Measurements from ENCODE around the gene HOXA7. TPM values are rescaled to one million over a fixed set of nuclear protein-coding genes. Genes with fewer than 3 reads are reported as not detected.

The HOXA7 gene
- total and polyA plus RNA-seq, 5 donors from 2014 or later: not detected

DNA sequence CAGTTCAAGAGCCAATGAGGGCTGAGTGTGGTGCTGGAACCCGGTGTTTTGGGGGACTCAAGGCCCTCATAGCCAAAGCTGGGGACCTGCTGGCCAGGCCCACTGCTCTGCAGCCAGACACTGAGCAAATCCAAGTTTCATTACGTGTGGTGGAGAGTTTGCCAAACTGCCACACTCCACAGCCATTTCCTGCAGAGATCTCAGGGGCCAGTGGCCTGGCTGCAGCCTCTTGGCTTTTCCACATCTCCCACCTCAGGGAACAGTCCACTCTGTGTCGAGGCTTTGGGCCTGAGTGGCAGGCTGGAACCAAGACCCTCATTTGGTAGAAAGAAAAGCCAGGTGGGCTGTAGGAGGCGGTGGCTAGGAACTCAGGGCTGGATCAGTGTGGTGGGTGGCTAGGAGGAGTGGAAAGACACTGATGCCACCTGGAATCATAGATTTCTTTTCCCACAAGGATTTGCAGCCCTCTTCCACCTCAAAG lies 25.4 kb upstream of the HOXA7 start:
- Histone ChIP-seq H3K9me3 (ENCODE audit: control insufficient read depth in 2 of 2, low read length in 2 of 2) (peaks cover 0 to 7% of the 10 kb centered on the region in 2 experiments), H3K27ac (ENCODE audit: insufficient read depth, low read length, poor library complexity, severe bottlenecking) (no peak overlapping the region), H3K4me3 (ENCODE audit: low read depth, low read length) (no peak overlapping the region), H3K36me3 (ENCODE audit: control insufficient read depth, insufficient read depth, low read length) (no peaks in the 10 kb centered on the region), H3K4me1 (ENCODE audit: control insufficient read depth, insufficient read depth, low read length, poor library complexity, severe bottlenecking) (peaks cover 37% of the 10 kb centered on the region), H3K27me3 (ENCODE audit: control insufficient read depth, insufficient read depth, low read length) (peaks cover 42% of the 10 kb centered on the region)
- Mint-ChIP-seq H3K27ac (no peak overlapping the region), H3K36me3 (no peaks in the 10 kb centered on the region), H3K4me1 (peaks cover 8 to 42% (median 30%) of the 10 kb centered on the region in 4 donors), H3K4me3 (peak overlapping the region in 1 of 4 donors; percentile 71), H3K27me3 (peaks cover 92% of the 10 kb centered on the region), H3K9me3 (peaks cover 0 to 12% (median 0%) of the 10 kb centered on the region in 7 donors)
- DNase-seq (no peak), ATAC-seq (ENCODE audit: low read depth in 2 of 2) (no peak)

DNA sequence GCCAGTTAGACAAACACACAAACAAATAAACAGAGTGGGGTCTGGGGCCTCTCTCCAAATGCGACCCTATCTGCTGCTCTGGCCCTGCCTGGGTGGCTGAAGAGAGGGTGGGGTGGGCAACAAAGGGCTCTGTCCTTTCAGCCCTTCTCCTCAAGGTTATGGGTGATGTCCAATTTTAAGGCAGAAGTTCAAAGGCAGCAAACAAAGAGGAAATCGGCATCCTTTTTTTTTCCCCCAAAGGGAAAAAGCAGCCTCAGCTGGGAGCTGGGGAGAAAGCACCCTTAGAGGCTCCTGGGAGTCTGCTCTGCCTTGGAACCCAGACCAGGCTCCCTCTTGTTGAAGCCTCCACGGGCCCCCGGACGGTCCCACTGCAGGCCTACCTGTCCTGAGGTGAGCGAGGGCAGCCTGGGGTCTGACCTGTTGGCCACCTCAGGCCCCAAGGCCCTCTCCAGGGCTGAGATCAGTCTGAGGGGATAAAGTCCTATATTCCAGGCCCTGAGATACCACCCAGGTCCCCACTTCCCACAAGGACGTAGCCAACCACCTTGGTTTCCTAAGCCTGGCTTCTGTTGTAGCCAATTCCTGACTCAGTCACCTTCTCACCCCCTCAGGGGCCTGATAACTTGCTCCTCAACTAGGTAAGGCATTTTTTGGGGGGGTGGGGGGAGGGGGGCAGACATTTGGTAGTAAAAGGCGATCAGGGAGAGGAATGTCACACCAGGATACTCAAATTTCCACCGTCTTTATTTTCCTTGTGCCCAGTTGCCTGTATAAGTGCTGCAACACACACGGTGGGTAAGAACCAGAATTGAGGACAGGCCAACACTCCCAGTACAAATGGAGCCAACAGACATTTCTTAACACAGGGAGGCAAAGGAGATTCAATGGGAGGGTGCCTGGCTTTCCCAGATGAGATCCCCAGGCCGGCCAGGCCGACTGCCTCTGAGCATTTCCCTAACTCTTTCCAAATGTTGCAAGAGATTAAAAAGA lies 24.3 kb upstream of the HOXA7 start:
- H3K9me3 ChIP-seq (ENCODE audit: control insufficient read depth in 2 of 2, low read length in 2 of 2): peaks cover 0 to 4% of the 10 kb centered on the region in 2 experiments
- H3K4me3 ChIP-seq (ENCODE audit: low read depth, low read length): no peak overlapping the region
- Mint-ChIP-seq H3K4me1 (peaks cover 5 to 32% (median 22%) of the 10 kb centered on the region in 4 donors), H3K4me3 (peak overlapping the region in 2 of 4 donors; percentile 56 to 71), H3K27ac (no peak overlapping the region), H3K9me3 (peaks cover 0 to 6% (median 0%) of the 10 kb centered on the region in 7 donors), H3K36me3 (no peaks in the 10 kb centered on the region), H3K27me3 (peaks cover 86% of the 10 kb centered on the region)
- H3K27me3 ChIP-seq (ENCODE audit: control insufficient read depth, insufficient read depth, low read length): peaks cover 33% of the 10 kb centered on the region
- ATAC-seq (ENCODE audit: low read depth in 2 of 2) (no peak), DNase-seq (no peak)
- H3K27ac ChIP-seq (ENCODE audit: insufficient read depth, low read length, poor library complexity, severe bottlenecking): no peak overlapping the region
- peaks cover 31% of the 10 kb centered on the region for H3K4me1 ChIP-seq (ENCODE audit: control insufficient read depth, insufficient read depth, low read length, poor library complexity, severe bottlenecking)
- H3K36me3 ChIP-seq (ENCODE audit: control insufficient read depth, insufficient read depth, low read length): no peaks in the 10 kb centered on the region

GRCh38 chr7:27179503-27180430 lies 23.3 kb upstream of the HOXA7 start:
- Mint-ChIP-seq H3K4me1 (peaks cover 0 to 25% (median 13%) of the 10 kb centered on the region in 4 donors), H3K27me3 (peaks cover 86% of the 10 kb centered on the region), H3K4me3 (peak overlapping the region; percentile 43 to 78 (median 62)), H3K36me3 (no peaks in the 10 kb centered on the region), H3K27ac (peak overlapping the region in 1 of 3 donors; percentile 63), H3K9me3 (peaks cover 0 to 3% (median 0%) of the 10 kb centered on the region in 7 donors)
- Histone ChIP-seq H3K9me3 (ENCODE audit: control insufficient read depth in 2 of 2, low read length in 2 of 2) (no peaks in the 10 kb centered on the region), H3K36me3 (ENCODE audit: control insufficient read depth, insufficient read depth, low read length) (no peaks in the 10 kb centered on the region), H3K27me3 (ENCODE audit: control insufficient read depth, insufficient read depth, low read length) (peaks cover 32% of the 10 kb centered on the region), H3K4me1 (ENCODE audit: control insufficient read depth, insufficient read depth, low read length, poor library complexity, severe bottlenecking) (peaks cover 21% of the 10 kb centered on the region), H3K27ac (ENCODE audit: insufficient read depth, low read length, poor library complexity, severe bottlenecking) (no peak overlapping the region), H3K4me3 (ENCODE audit: low read depth, low read length) (no peak overlapping the region)
- peak; percentile 38 to 72 for ATAC-seq (ENCODE audit: low read depth in 2 of 2)
- DNase-seq: peak in 2 of 3 donors; percentile 33 to 68

DNA sequence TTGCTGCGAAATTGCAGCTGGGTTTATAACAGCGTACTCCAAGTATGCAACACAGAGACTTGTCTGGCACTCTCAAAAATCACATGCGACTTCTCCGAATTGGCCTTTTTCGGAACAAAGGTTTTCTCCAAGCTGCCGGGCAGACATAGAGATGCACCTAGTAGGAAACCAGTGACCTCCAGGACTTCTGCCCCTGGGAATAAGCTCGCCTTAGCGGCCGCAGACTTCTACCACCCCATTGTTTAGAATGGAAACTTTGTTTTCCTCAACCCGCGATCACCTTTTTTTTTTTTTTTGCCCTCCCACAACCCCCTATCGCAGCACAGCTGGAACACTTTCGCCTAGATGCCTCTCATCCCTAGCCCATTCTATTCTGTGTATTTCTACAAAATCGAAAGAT lies 22.6 kb upstream of the HOXA7 start:
- Mint-ChIP-seq H3K27ac (peak overlapping the region in 1 of 3 donors; percentile 63), H3K4me3 (peak overlapping the region in 1 of 4 donors; percentile 71), H3K27me3 (peaks cover 86% of the 10 kb centered on the region), H3K4me1 (peaks cover 0 to 25% (median 9%) of the 10 kb centered on the region in 4 donors), H3K9me3 (peaks cover 0 to 3% (median 0%) of the 10 kb centered on the region in 7 donors), H3K36me3 (no peaks in the 10 kb centered on the region)
- Histone ChIP-seq H3K27me3 (ENCODE audit: control insufficient read depth, insufficient read depth, low read length) (peaks cover 33% of the 10 kb centered on the region), H3K27ac (ENCODE audit: insufficient read depth, low read length, poor library complexity, severe bottlenecking) (no peak overlapping the region), H3K4me1 (ENCODE audit: control insufficient read depth, insufficient read depth, low read length, poor library complexity, severe bottlenecking) (peaks cover 20% of the 10 kb centered on the region), H3K4me3 (ENCODE audit: low read depth, low read length) (no peak overlapping the region), H3K36me3 (ENCODE audit: control insufficient read depth, insufficient read depth, low read length) (no peaks in the 10 kb centered on the region), H3K9me3 (ENCODE audit: control insufficient read depth in 2 of 2, low read length in 2 of 2) (no peaks in the 10 kb centered on the region)
- ATAC-seq (ENCODE audit: low read depth in 2 of 2) (no peak), DNase-seq (no peak)

DNA sequence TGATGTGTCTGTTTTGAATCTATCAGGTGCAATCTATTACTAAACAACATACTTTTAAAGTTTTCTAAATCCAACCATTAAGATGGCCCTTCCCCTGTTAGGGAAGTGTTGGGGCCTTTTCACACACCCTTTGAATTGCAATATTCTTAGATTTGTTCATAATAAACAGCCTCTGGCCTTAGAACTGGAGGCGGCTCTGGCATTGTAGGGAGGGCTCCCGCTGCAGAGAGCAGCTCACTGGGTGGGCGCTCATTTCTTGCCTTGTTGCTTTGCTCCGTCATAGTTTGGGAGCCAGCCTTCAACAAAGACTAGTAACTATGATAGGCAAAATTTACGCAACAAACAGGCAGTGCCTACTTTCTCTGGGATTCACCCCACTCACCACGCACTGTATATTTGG lies 21.9 kb upstream of the HOXA7 start:
- Mint-ChIP-seq H3K27ac (no peak overlapping the region), H3K36me3 (no peaks in the 10 kb centered on the region), H3K9me3 (peaks cover 0 to 3% (median 0%) of the 10 kb centered on the region in 7 donors), H3K27me3 (peaks cover 80% of the 10 kb centered on the region), H3K4me1 (peaks cover 0 to 20% (median 7%) of the 10 kb centered on the region in 4 donors), H3K4me3 (no peak overlapping the region)
- H3K4me1 ChIP-seq (ENCODE audit: control insufficient read depth, insufficient read depth, low read length, poor library complexity, severe bottlenecking): peaks cover 20% of the 10 kb centered on the region
- no peaks in the 10 kb centered on the region for H3K9me3 ChIP-seq (ENCODE audit: control insufficient read depth in 2 of 2, low read length in 2 of 2)
- H3K27me3 ChIP-seq (ENCODE audit: control insufficient read depth, insufficient read depth, low read length): peaks cover 30% of the 10 kb centered on the region
- H3K4me3 ChIP-seq (ENCODE audit: low read depth, low read length): no peak overlapping the region
- no peak for DNase-seq
- ATAC-seq (ENCODE audit: low read depth in 2 of 2): no peak
- H3K27ac ChIP-seq (ENCODE audit: insufficient read depth, low read length, poor library complexity, severe bottlenecking): no peak overlapping the region
- H3K36me3 ChIP-seq (ENCODE audit: control insufficient read depth, insufficient read depth, low read length): no peaks in the 10 kb centered on the region

- Mint-ChIP-seq H3K4me1 (peaks cover 0 to 21% (median 7%) of the 10 kb centered on the region in 4 donors), H3K36me3 (no peaks in the 10 kb centered on the region), H3K9me3 (peaks cover 0 to 3% (median 0%) of the 10 kb centered on the region in 7 donors), H3K27ac (no peak overlapping the region), H3K4me3 (no peak overlapping the region), H3K27me3 (peaks cover 77% of the 10 kb centered on the region)
- Histone ChIP-seq H3K9me3 (ENCODE audit: control insufficient read depth in 2 of 2, low read length in 2 of 2) (no peaks in the 10 kb centered on the region), H3K27ac (ENCODE audit: insufficient read depth, low read length, poor library complexity, severe bottlenecking) (no peak overlapping the region), H3K36me3 (ENCODE audit: control insufficient read depth, insufficient read depth, low read length) (no peaks in the 10 kb centered on the region), H3K27me3 (ENCODE audit: control insufficient read depth, insufficient read depth, low read length) (peaks cover 29% of the 10 kb centered on the region), H3K4me3 (ENCODE audit: low read depth, low read length) (no peak overlapping the region), H3K4me1 (ENCODE audit: control insufficient read depth, insufficient read depth, low read length, poor library complexity, severe bottlenecking) (peaks cover 25% of the 10 kb centered on the region)
- no peak for DNase-seq
- no peak for ATAC-seq (ENCODE audit: low read depth in 2 of 2)
Measured at GRCh38 chr7:27177795-27178320, 21.4 kb upstream of the HOXA7 start.

All from CD4-positive, CD25-positive, alpha-beta regulatory T cell (primary cell).